ENCODE results near the gene QSOX2. TPM values are rescaled to one million over a fixed set of nuclear protein-coding genes. Genes with fewer than 3 reads are reported as not detected.

QSOX2 gene
- total RNA-seq, 1 donor from 2014 or later = 24.1 TPM

DNA sequence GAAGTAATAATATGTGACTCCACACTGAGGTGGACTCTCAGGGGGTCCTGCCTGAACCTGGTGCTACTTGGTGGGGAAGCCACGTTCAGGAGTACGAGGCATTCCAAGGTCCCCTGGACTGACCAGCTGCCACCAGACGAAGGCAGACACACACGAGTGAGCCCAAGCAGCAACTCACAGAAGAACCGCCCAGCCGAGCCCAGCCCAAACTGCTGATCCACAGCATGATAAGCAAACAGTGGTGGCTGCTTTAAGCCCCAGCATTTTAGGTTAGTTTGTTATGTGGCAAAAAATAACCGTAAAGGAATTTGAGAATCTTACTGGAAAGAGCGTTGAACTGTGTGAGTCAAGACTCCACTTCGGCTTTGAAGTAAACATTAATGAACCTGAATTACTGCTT, 31.9 kb downstream of the QSOX2 start:
- Mint-ChIP-seq H3K36me3 (ENCODE audit: insufficient read depth) (peaks cover 16% of the 10 kb centered on the region), H3K4me3 (ENCODE audit: low read depth) (no peak overlapping the region), H3K9me3 (ENCODE audit: low read depth) (no peaks in the 10 kb centered on the region), H3K4me1 (ENCODE audit: low read depth) (no peaks in the 10 kb centered on the region), H3K27me3 (no peaks in the 10 kb centered on the region), H3K27ac (no peak overlapping the region)
- TF ChIP-seq, protein P1, sequence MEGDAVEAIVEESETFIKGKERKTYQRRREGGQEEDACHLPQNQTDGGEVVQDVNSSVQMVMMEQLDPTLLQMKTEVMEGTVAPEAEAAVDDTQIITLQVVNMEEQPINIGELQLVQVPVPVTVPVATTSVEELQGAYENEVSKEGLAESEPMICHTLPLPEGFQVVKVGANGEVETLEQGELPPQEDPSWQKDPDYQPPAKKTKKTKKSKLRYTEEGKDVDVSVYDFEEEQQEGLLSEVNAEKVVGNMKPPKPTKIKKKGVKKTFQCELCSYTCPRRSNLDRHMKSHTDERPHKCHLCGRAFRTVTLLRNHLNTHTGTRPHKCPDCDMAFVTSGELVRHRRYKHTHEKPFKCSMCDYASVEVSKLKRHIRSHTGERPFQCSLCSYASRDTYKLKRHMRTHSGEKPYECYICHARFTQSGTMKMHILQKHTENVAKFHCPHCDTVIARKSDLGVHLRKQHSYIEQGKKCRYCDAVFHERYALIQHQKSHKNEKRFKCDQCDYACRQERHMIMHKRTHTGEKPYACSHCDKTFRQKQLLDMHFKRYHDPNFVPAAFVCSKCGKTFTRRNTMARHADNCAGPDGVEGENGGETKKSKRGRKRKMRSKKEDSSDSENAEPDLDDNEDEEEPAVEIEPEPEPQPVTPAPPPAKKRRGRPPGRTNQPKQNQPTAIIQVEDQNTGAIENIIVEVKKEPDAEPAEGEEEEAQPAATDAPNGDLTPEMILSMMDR (IDR thresholded peaks at IDR 0.05; ENCODE audit: unreplicated experiment) = no peak
- no peak for DNase-seq (ENCODE audit: low spot score, unreplicated experiment)

- DNase-seq (ENCODE audit: low spot score, unreplicated experiment) = no peak
- Mint-ChIP-seq H3K27me3 (no peaks in the 10 kb centered on the region), H3K27ac (no peak overlapping the region), H3K4me1 (ENCODE audit: low read depth) (no peaks in the 10 kb centered on the region), H3K36me3 (ENCODE audit: insufficient read depth) (peaks cover 16% of the 10 kb centered on the region), H3K4me3 (ENCODE audit: low read depth) (no peak overlapping the region), H3K9me3 (ENCODE audit: low read depth) (no peaks in the 10 kb centered on the region)
- TF ChIP-seq, protein P1 (IDR thresholded peaks at IDR 0.05; ENCODE audit: unreplicated experiment) = no peak
Observed at GRCh38 chr9:136212345-136212950, 33.2 kb downstream of the QSOX2 start.

GRCh38 chr9:136211441-136212344, 33.9 kb downstream of the QSOX2 start:
- H3K4me3 Mint-ChIP-seq (ENCODE audit: low read depth) = no peak overlapping the region
- no peak overlapping the region for H3K27ac Mint-ChIP-seq
- peaks cover 18% of the 10 kb centered on the region for H3K36me3 Mint-ChIP-seq (ENCODE audit: insufficient read depth)
- DNase-seq (ENCODE audit: low spot score, unreplicated experiment) = no peak
- H3K27me3 Mint-ChIP-seq = peaks cover 5% of the 10 kb centered on the region
- no peaks in the 10 kb centered on the region for H3K4me1 Mint-ChIP-seq (ENCODE audit: low read depth)
- H3K9me3 Mint-ChIP-seq (ENCODE audit: low read depth) = no peaks in the 10 kb centered on the region
- TF ChIP-seq, protein P1 (IDR thresholded peaks at IDR 0.05; ENCODE audit: unreplicated experiment) = no peak

DNA sequence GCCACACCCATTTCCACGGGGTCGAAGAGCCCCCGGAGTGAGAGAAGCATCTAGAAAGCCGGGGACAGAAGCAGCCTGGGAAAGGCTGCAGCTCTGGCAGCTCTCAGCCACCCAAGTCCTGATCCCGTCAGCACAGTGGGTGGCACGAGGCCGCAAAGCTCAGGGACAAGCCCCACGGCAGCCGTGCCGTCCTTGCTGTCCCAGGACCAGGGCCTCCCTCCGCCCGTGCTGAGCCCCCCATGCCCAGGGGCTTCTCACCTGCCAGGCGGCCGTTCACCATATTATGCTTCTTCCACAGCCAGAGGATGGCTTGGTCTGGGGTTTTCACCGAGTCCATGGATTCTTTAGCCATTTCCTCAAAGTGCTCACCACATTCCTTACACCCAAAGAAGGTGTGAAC, 34.6 kb downstream of the QSOX2 start:
- no peak overlapping the region for H3K4me3 Mint-ChIP-seq (ENCODE audit: low read depth)
- no peak for DNase-seq (ENCODE audit: low spot score, unreplicated experiment)
- TF ChIP-seq, protein P1 (IDR thresholded peaks at IDR 0.05; ENCODE audit: unreplicated experiment) = no peak
- H3K36me3 Mint-ChIP-seq (ENCODE audit: insufficient read depth) = peaks cover 19% of the 10 kb centered on the region
- H3K4me1 Mint-ChIP-seq (ENCODE audit: low read depth) = no peaks in the 10 kb centered on the region
- no peaks in the 10 kb centered on the region for H3K9me3 Mint-ChIP-seq (ENCODE audit: low read depth)
- H3K27me3 Mint-ChIP-seq = peaks cover 11% of the 10 kb centered on the region
- H3K27ac Mint-ChIP-seq = no peak overlapping the region

DNA sequence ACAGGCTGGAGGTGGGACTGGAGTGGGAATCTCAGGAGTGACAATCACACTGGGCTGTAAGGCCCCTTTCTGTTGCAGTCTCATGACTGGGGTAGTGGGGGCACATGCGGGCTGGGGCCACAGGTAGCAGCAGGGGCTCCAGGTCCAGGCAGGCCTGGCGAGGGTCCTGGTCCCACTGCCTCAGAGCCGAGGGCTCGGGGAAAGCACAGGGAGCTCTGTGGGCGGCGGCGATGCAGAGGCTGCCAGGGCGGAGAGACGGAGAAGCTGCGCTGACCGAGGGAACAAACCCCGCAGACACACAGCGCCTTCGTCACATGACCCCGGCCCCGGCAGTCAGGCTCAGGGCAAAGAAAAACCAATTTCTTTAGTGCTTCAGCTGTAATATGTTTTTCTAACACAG, 35.3 kb downstream of the QSOX2 start:
- DNase-seq (ENCODE audit: low spot score, unreplicated experiment) = no peak

More for the DNA sequence above, 35.3 kb downstream of the QSOX2 start:
- Mint-ChIP-seq H3K27me3 (peaks cover 13% of the 10 kb centered on the region), H3K9me3 (ENCODE audit: low read depth) (no peaks in the 10 kb centered on the region), H3K36me3 (ENCODE audit: insufficient read depth) (peaks cover 17% of the 10 kb centered on the region), H3K4me1 (ENCODE audit: low read depth) (no peaks in the 10 kb centered on the region), H3K27ac (no peak overlapping the region), H3K4me3 (ENCODE audit: low read depth) (no peak overlapping the region)
- TF ChIP-seq, protein P1 (IDR thresholded peaks at IDR 0.05; ENCODE audit: unreplicated experiment) = no peak

Data from progenitor cell of endocrine pancreas (in vitro differentiated cells).